Activated T-cell treated with anti-CD3 and anti-CD28 coated beads for 24 hours (primary cell): Measurements from ENCODE around the gene BCAR1.

ENCODE experiments used
- DNase-seq: peaks from one replicate; pipeline ENCODE4 v3.0.0-alpha.2; 2020; ENCODE audit warnings: low read depth

BCAR1 gene

DNA sequence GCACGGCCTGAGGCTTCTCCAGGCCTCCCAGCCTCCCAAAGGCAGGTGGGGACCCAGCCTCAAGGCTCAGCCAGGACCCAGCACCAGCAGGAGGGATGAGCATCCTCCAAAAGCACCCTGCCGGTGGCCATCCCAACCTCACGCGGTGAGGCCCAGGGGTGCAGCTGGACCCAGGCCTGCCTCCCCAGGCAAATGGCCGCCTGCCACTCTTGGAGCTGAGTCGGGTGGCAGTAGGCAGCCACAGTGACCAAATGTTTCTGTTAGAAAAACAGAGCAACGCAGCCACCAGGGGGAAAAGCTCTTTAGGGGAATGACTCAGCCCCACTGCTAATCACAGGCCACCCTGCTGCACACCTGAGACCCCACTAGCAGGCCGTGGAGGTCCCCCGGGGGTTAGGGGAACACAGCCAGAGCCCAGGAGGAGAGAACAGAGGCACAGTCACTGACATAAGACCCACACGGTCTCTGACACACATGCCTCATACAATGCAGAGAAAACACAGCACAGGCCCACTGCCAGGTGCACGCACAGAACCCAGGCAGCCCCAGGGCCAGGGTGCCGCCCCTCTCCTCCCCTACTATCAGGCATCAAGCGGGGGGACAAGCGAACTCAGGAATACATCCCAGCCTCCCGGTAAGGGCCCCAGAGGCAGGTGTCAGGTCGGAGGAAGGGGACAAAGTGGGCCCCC is 12.4 kb downstream of the BCAR1 start:
- no peak for DNase-seq

DNA sequence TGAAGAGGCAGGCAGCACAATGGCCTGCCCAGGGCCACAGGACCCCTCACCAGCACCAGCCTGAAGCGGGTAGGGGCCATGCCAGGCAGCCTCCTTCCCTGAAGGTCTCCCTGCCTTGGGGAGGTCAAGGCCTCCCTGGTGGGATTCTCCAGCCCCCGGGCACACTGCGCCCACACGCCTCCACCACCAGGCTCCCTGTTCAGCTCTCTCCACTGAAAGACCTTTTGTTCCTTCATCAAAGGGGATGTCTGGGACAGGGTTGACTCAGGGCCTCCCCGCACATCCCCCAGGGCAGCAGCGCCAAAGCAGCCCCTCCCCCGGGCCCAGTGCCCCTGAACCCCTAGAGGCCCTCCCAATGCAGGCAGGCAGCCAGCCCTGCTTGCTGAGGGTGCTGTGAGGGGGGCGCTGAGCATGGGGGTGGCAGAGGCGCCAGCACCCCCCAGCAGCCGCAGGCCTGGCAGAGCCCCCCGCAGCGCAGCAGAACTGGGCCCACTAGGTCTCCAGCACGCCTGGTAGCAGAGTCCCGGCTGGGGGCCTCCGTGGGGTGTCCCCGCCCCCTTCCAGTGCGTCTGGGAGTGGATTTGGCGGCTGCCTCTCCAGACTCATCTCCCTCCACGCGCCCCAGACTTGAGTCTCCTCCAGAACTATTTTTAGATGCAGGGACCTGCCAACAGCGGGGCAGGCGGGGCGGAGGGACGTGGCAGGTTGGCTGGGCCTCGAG is 13.1 kb downstream of the BCAR1 start:
- no peak for DNase-seq

DNA sequence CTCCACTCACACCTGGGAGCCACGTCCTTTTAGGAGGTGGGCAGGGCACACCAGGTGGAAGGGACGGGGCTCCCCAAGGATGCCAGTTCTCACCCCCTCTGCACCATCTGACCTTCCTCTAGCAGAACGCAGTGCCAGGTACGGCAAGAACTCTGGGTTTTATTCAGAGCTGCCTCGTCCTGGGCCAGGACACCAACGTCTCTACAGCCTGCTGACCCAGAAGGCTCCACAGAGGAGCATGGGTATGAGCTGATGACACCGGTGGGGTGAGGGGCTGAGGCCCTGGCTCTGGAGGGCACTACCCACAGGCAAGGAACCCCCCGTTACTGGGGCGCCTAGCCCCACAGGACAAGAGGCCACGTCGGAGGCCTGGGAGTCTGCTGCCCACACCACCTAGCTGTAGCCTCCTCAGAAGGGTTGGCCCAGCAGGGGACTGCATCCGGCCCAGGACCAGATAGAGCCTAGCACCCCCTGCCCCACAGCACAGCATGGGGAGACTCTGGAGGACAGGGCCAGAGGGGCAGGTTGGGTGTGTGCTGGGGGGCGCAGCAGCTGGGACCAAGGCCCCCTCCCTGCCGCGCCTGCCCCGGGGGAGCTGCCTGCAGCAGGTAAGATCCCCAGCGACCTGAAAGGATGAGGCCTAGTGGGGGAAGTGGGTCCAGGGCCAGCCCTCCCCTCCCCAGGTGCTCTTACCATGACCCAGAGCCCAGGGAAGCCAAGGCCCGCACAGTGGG is 13.9 kb downstream of the BCAR1 start:
- no peak for DNase-seq

DNA sequence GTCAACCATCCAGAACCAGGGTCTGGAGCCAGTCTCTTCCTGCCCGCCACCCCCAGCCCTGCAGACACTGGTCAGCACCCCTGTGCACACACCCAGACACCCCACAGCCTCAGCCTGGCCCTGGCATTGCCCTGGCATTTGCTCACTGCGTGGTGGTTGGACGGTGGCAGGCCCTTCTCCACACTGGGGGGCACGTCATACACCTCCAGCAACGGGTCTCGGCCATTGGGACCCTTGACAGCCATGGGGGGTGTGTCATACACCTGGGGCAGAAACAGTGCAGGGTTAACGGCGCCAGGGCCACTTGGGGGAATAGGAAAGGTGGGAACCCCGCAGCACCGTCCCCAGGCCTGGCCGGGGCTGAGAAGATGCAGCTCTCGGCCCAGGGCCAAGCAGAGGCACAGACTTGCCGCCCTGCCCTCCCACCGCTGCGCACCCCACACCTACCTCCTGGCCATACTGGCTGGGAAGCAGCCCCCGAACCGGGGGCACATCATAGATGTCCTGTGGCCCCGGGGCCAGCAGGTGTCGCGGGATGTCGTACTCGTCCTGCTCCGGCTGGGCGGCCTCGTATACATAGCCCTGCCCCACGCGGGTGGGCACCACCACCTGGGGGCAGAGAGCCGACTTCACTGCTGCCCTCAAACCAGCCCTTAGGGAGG is 14.6 kb downstream of the BCAR1 start:
- DNase-seq, result no peak

DNA sequence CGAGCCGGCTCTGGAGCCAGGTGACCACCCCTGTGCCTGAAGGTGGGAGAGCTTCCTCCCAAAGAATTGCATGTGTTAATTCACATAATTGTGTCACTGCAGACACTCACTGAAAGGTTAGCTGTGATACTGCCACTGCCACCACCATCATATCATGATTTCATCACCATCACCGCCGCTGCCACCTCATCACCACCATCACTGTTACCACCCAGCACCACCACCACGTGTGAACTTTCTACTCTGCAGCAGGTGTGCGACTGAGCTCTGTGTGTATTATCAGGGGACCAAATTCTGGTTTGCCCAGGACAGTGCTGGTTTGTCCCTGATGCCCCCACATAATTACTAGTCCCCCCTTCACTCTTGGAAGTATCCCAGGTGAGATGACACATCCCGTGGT is 15.2 kb downstream of the BCAR1 start:
- no peak for DNase-seq

DNA sequence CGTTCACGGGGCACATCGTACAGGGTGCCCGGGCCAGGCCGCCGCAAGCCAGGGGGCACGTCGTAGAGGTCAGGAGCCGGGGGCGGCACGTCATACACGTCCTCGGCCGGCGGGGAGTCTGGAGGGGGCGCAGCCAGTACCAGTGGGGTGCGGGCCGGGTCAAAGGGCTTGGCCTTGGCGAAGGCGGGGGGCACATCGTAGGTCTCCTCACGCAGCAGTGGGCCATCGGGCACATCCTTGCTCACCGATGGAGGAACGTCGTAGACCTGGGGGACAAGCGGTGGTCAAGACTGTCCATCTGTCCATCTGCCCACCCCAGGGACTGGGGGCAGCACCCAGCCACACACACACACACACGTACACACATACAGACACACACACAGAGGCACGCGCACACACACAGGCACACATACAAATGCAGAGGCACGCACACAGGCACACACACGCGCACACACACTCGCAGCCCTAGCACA is 15.7 kb downstream of the BCAR1 start:
- no peak for DNase-seq

DNA sequence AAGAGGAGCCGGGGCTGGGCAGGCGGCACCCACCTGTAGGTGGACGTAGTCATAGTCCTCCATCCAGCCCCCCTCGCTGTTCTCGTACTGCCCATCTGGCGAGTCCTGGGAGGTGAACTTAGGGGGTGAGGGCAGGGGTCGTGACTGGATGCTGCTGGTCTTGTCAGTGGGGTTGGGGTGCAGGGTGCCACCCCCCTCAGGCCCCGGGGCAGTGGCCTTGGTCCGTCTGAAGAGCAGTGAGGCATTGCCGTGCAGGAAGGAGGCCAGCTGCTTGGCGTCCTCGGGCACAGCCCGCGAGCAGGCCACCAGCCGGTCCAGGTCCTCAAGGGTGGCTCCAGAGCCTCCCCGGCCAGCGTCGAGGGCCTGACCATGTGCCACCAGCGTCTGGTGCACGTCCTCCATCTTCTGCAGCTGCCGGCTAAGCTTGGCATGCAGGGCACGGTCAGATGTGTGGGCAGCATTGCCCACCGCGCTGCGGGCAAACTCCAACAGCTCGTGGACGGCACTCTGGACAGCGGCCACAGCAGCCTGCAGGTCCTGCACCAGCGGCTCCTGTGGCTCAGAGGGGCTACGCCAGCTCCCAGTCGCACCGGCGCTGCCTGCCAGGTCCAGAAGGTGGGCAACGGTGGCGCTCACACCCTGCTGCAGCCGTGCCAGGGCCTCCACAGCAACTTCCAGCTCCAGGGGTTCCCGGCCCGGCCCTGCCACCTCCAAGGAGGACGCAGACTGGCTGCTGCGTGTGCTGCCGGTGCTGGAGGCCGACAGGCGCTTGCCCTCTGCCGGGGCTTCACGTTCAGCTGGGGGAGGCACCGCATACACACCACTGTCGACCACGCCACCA is 16.3 kb downstream of the BCAR1 start:
- DNase-seq, result no peak

DNA sequence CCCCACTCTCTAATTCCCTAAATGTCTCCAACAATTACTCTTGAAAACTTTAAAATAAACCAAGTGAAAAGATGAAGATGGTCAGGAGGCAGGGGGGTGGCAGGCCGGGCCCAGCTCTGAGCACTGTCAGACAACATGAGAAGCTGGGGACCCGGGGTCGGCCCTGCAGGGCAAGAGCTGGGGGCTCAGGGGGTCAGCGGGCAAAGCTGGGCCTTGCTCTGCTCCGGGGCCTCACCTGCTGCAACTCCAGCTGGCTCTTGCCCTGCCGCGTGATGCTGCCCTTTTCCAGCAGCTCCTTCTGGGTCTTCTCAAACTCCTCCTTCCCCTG is 17.8 kb downstream of the BCAR1 start:
- DNase-seq, result no peak

DNA sequence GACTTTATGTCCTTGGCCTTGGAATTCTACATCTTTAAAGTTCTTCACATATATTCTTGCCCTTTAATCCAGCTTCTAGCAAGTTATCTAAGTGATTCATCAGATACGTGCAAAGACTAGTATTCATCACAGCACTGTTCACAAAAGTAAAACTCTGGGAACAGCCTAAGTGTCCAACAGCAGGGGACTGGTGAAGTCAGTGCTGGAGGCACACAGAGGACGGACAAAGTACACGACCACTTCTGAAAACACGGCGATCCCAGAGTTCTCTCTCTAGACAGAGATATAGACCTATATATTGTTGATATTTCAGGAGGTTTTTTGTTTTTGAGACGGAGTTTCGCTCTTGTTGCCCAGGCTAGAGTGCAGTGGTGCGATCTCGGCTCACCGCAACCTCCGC is 19.9 kb downstream of the BCAR1 start:
- DNase-seq, result no peak

DNA sequence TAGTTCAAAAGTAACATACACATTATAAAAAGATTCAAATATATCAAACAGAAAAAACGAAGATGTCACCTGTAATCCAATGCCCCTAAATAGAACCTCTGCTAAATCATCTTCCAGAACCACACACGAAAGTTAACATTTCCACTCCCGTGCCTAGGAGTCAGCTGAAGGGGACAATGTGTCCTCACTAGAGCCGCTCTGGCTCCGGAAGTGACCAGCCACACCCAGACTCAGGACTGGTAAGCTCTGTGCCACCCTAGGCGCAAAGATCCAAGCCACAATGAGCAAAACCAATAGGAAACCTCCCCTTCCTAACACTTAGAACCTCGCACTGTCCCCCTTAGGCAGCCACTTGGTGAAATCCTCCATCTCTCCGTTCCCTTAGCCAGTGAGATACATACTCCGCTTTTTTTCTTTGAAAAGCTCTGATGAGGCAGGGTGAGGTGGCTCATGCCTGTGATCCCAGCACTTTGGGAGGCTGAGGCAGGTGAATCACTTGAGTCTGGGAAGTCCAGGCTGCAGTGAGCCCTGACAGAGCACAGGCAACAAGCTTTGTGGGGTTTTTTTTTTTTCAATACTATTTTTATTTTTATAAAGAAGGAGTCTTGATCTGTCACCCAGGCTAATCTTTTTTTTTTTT is 20.8 kb downstream of the BCAR1 start:
- no peak for DNase-seq

DNA sequence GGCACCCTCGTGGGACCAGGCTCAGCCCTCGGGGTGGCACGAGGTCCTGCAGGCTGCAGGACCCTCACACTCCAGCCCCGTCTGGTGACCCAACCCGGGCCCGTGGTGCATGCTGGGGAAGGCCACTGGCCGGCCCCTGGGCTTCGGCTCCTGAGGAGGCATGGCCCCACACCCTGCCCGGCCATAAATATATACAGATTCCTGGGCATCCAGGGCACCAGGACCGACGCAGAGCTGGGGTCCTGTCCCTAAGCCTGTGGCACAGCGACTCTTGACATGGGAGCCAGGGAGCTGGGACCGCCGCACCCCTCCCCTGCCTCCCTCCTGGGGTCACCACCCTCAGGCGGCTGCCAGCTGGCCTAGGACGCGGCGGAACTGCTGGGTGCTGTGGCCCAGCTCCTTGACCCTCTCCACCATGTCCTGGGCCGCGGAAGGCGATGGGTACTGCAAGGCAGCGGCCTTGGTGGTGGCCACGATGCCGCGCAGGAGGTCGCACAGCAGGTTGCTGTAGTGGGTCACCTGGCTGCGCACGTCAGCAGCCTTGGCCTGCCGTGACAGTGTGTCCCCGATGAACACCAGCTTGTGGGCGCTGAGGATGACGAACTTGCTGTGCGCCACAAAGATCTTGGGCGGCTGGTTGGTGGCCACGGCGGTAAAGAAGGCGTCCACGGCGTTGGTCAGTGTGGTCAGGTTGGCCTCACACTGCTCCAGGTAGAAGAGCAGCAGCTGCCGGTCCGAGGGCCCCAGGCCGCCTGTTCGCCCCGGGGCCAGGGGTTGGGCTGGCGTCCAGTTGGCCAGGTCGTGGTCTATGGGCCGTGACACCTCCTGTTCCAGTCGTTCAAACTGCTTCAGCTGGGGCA is 22.0 kb downstream of the BCAR1 start:
- DNase-seq, result no peak

DNA sequence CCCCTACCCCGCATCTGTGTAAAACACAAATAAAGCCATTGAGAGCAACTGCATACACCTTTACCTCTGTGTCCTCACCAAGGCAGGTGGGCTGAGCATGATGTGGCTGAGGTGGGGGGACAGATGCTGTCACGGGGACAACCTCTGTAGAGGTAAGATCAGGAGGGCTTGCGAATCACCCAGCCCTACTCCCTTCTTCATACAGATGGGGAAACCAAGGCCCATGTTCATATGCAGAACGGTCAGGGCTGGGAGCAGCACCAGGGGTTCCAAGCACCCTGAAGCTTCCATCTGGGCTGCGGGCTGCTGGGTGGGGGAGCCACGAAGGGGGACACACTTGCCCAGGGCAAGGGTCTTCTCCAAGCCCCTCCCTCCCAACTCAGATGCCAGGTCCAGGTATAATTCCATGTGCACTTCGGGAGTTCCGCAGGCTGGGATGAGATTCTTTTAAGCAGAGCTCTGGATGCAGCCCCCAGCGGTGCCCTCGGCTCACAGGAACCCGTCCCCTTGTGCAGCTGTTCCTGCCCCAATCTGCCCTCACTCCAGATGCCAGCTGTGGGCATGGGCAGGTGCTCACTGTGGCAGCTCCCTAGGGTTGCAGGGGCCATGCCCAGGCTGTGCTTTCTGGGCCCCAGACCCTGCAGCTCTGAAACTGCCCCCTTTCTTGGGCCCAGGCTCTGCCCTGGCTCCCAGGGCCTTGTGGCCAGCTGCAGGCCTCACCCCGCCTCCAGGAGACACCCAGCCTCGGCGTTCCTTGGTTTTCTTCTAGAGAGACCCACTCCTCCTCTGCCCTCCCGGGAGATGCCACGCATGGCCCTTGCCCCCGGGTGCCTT is 23.1 kb downstream of the BCAR1 start:
- DNase-seq, result no peak

DNA sequence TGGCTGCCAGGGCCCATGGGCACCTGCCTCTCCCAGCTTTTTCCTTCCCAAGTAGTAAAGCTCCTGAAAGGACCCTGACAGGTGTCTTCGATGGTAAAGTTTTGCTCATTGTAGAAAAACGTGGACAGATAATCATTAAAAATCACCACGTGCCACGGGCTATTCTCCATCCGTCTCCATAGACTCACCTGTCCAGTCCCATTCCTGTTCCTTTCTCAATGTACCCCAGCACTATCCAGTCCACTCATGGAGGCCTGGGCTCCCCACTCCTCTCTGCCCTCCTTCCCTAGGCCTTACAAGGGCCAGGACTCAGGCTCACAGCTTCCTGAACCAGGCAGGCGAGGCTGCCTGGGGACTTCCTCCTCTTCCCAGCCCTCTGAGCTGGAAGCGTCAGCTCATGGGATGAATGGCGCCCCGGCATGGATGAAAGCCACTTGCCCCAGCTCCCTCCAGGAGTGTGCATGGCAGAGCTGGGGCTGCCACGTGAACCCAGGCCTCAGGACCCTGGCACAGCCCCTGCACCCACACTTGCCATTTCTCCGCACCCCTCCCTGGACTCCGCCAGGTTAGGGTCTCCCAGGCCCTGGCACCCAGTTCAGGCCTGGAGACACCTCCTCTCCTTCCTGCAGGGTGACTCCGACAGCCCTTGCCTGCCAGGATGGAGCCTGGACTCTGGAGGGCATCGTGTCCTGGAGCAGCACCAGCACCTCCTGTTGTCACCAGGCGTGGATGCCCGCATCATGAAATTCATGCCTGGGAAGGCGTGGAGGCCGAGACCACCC is 23.9 kb downstream of the BCAR1 start:
- no peak for DNase-seq

DNA sequence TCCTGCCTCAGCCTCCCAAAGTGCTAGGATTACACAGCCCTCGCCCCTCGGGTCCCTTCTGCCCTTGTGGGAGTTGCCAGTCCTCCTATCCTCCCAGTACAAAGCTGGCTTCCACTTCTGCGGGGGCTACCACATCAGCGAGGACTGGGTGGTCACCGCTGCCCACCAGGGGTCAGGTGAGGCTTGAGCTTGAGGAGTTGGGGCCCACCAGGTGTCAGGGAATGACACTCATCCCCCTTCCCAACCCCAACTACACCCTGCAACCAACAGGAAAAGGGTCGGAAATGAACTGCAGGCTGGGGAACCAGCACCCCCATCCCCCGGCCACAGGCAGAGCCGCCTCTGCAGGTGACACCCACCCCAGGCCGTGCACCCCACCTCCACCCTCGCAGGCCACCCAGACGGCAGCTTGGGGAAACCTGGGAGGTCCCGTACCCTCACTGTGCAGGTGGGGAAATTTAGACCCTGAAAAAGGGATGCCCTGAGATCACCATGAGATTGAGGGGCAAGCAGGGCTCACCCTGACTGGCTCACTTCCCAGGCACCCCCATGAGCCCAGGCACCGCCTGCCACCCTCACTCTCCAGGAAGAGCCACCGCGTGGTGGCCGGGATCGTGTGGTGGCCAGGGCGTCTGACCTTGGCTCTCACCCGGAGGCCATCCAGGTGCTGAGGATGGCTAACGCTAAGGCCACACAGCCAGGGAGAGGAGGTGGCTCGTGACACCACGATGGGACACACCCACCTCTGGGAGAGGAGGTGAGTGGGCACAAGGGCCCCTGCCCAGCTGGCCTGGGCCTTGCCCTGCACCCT is 24.7 kb downstream of the BCAR1 start:
- DNase-seq, result no peak

DNA sequence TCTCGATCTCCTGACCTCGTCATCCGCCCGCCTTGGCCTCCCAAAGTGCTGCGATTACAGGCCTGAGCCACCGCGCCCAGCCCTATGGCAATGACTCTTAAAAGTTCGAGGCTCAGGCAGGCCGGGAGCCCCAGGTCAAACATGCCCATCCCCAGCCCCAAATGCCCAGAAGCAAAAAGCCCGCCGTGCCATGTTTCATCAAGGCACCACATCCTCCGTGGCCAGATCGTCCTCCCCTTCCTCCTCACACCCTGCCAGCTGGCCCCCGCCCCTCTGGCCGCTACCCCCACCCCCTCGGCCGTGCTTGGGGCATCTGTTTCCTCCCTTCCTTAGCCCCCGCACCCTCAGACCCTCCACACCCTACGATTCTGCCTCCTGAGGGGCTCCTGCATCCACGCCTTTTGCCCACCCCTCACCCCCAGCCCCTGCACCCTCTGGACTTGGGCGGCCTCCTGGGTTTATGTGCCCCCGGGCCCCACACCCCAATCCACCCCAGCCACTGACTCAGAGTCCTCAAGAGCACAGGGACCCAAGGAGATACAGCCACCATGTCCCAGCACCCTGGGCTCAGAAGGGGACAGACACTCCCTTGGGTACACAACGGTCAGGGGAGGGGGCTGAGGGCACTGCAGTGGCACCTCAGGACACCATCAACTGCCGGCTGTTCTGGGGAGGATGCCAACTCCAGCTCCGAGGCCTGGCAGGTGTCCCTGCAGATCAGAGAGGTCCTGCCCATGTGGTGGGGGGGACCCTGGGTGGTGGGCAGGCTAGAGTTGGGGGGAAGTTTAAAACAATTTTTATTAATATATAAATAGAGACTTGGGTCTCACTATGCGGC is 25.5 kb downstream of the BCAR1 start:
- no peak for DNase-seq

DNA sequence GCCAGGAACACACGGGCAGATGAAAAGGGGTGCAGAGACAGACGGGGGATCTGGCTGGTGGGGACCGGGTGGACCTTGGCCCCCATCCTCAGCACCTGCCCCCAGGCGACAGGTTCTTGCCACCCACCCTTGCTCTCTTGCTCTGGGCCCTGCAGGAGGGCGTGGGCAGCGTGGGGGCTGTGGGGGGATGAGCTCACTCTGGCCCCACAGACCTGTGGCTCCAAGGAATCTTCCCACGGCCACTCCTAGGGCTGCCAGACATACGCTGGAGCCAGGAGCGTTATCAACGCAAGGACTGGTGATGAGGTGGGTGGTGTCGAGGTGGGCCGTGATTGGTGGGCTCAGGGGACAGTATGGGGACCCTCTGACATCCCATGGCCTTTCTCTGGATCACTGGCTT is 26.3 kb downstream of the BCAR1 start:
- DNase-seq, result no peak
